ENCODE results near the gene GPHN. TPM values are rescaled to one million over a fixed set of nuclear protein-coding genes. Genes with fewer than 3 reads are reported as not detected.

GPHN gene
- total and polyA plus RNA-seq, 10 of the 15 experiments (the other 5 are each of a cell fraction or from before 2014, with no cell fraction given): 22.3 to 48.8 (median 33.1) TPM

GRCh38 chr14:66802962-66803361 is 295.0 kb downstream of the GPHN start:
- Histone ChIP-seq H3K36me3 (ENCODE audit: control insufficient read depth in 2 of 2, insufficient read depth in 2 of 2, low read length in 1 of 2) (no peaks in the 10 kb centered on the region; a peak in 1 of 4 replicates), H3K4me3 (no peak overlapping the region), H2AFZ (ENCODE audit: control insufficient read depth, low read depth, low read length) (no peak overlapping the region), H3K27ac (ENCODE audit: control insufficient read depth, insufficient read depth) (no peak overlapping the region), H4K20me1 (ENCODE audit: control insufficient read depth, insufficient read depth) (no peaks in the 10 kb centered on the region), H3K27me3 (replicated peaks in 1 of 2; ENCODE audit: control insufficient read depth in 2 of 2, insufficient read depth in 2 of 2, low read length in 1 of 2) (no peaks in the 10 kb centered on the region), H3K9ac (ENCODE audit: control insufficient read depth, insufficient read depth, low read length) (no peak overlapping the region), H3K79me2 (ENCODE audit: control insufficient read depth, insufficient read depth, low read length) (no peaks in the 10 kb centered on the region), H3K4me2 (ENCODE audit: control insufficient read depth, insufficient read depth) (no peak overlapping the region), H3K4me1 (ENCODE audit: control insufficient read depth, insufficient read depth, low read length) (no peaks in the 10 kb centered on the region), H3K9me3 (replicated peaks; ENCODE audit: control insufficient read depth, insufficient read depth, low read length) (peaks cover 17% of the 10 kb centered on the region; the same call in 2 of the 3 replicates)
- intact Hi-C loops (cut with micrococcal nuclease; ENCODE audit: unreplicated experiment) (no loop called here), in situ Hi-C loops (cut with MboI) (no loop called here)
- 97% methylated on average over 4 of the region's 4 CpGs for WGBS (ENCODE audit: insufficient coverage, insufficient replicate concordance, low lambda C conversion rate, missing lambda C conversion rate)
- no peak for TF ChIP-seq PAX5 (IDR thresholded peaks at IDR 0.05; ENCODE audit: borderline replicate concordance, low read depth, low read length)
- TF ChIP-seq NFXL1 (IDR thresholded peaks at IDR 0.05; ENCODE audit: borderline replicate concordance): no peak
- no peak for TF ChIP-seq E2F4 (IDR thresholded peaks at IDR 0.05; ENCODE audit: low read depth, low read length)
- DNase-seq (ENCODE audit: low read depth, low spot score) (no peak), FAIRE-seq (no peak), ATAC-seq (no peak)
- SMC1A ChIA-PET (ENCODE audit: uncharacterized antibody, unreplicated experiment): no interaction called here
- CTCF ChIA-PET: interaction anchor here (0.9 kb wide), 1 partner anchor 9 kb away, joined by 3 read pairs; no protein-coding TSS in a partner anchor
- POLR2A ChIA-PET: no interaction called here
- BruUV-seq (replicated peaks): no TSS peak
- RAD21 ChIA-PET (ENCODE audit: unreplicated experiment): no interaction called here

- H3K4me3 ChIP-seq: no peak overlapping the region
- no peak for TF ChIP-seq ATF2 (IDR thresholded peaks at IDR 0.05; ENCODE audit: low read length)
- TF ChIP-seq RB1 (IDR thresholded peaks at IDR 0.05; ENCODE audit: borderline replicate concordance): no peak
- TF ChIP-seq CBFB (IDR thresholded peaks at IDR 0.05; ENCODE audit: low read depth): no peak
- TF ChIP-seq HCFC1 (IDR thresholded peaks at IDR 0.05; ENCODE audit: low read length): no peak
- no peak for TF ChIP-seq EP300 (IDR thresholded peaks at IDR 0.05; ENCODE audit: borderline replicate concordance in 1 of 2, control insufficient read depth in 1 of 2, low read depth in 2 of 2, low read length in 2 of 2)
- no peak for TF ChIP-seq SUZ12 (IDR thresholded peaks at IDR 0.05; ENCODE audit: unreplicated experiment)
- no peak for TF ChIP-seq ZNF687 (IDR thresholded peaks at IDR 0.05)
These were observed 296.2 kb downstream of the GPHN start for GRCh38 chr14:66804141-66804540.

More at GRCh38 chr14:66804141-66804540, 296.2 kb downstream of the GPHN start:
- no peak for FAIRE-seq
- Histone ChIP-seq H3K4me1 (ENCODE audit: control insufficient read depth, insufficient read depth, low read length) (no peaks in the 10 kb centered on the region), H3K79me2 (ENCODE audit: control insufficient read depth, insufficient read depth, low read length) (no peaks in the 10 kb centered on the region), H3K27ac (ENCODE audit: control insufficient read depth, insufficient read depth) (no peak overlapping the region), H3K9ac (ENCODE audit: control insufficient read depth, insufficient read depth, low read length) (no peak overlapping the region), H3K27me3 (replicated peaks in 1 of 2; ENCODE audit: control insufficient read depth in 2 of 2, insufficient read depth in 2 of 2, low read length in 1 of 2) (no peaks in the 10 kb centered on the region), H3K9me3 (replicated peaks; ENCODE audit: control insufficient read depth, insufficient read depth, low read length) (peaks cover 17% of the 10 kb centered on the region; the same call in 2 of the 3 replicates), H3K4me2 (ENCODE audit: control insufficient read depth, insufficient read depth) (no peak overlapping the region), H4K20me1 (ENCODE audit: control insufficient read depth, insufficient read depth) (no peaks in the 10 kb centered on the region), H3K36me3 (ENCODE audit: control insufficient read depth in 2 of 2, insufficient read depth in 2 of 2, low read length in 1 of 2) (no peaks in the 10 kb centered on the region; a peak in 1 of 4 replicates), H2AFZ (ENCODE audit: control insufficient read depth, low read depth, low read length) (no peak overlapping the region)
- in situ Hi-C loops (cut with MboI): no loop called here
- BruUV-seq (replicated peaks): no TSS peak
- ChIA-PET POLR2A (no interaction called here), CTCF (interaction anchor here (0.8 to 0.9 kb wide), 2 partner anchors 11 to 14 kb away, joined by 3 read pairs; no protein-coding TSS in a partner anchor), SMC1A (ENCODE audit: uncharacterized antibody, unreplicated experiment) (no interaction called here), RAD21 (ENCODE audit: unreplicated experiment) (no interaction called here)
- intact Hi-C loops (cut with micrococcal nuclease; ENCODE audit: unreplicated experiment): no loop called here
- ATAC-seq: no peak
- whole genome bisulfite sequencing (ENCODE audit: insufficient coverage, insufficient replicate concordance, low lambda C conversion rate, missing lambda C conversion rate): 100% methylated on average over 1 of the region's 1 CpG
- no peak for DNase-seq (ENCODE audit: low read depth, low spot score)
